HG03457 (cell line): ENCODE measurements around the gene TMEM190.

Experiments
- ATAC-seq: cut with Tn5 transposase; IDR thresholded peaks from one replicate; pipeline ENCODE4 v1.9.1; 2021; ENCODE audit warnings: moderate number of reproducible peaks; ENCODE audit not compliant: unreplicated experiment

The TMEM190 gene

DNA sequence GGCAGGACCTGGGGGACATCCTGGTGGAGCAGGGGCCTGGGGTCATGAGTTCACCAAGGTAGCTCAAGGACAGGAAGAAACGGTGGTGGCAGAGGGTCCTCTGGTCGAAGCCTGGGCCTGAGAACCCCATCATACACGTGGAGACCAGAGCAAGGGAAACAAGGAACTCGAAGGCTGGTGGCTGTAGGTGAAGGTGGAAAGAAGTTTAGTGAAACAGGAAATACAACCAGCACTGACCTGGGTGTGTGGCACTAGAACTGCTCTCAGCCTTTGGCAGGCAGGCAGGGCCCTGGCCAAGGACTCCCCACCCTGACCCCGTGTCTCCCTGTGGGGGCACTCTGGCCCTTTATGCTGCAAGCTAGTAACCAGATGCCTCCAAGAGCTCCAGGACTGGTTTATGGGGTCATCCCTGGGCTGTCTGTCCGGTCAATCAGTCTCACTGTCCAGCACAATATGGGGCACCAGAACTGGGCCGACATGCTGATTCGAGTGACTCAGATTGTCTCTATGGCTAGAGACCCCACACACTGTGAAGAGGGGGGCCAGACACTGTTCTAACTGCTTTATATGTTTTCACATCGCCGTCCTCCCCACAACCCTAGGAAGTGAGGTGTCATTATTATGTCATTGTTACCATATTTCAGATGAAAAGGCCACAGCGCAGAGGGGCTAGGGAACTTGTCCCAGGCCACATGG is 25.9 kb upstream of the TMEM190 start:
- ATAC-seq = no peak

DNA sequence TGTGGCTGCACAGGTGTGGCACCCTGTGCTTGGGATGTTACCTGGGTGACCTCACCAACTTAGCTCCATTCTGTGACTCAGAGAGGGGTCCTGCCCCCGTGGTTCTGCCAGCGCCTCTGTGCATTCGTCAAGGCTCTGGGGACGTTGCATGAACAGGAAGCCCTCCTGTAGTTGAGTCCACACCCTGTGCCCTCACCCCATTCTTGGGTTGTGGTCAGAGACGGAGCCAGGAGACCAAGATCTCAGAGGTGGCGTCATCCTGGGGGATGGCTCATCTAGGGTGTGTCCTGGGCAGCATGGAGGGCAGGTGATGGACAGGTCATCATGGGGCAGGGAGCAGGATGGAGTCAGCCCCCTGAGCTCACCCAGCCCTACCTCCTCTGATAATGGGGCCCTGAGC is 24.6 kb upstream of the TMEM190 start:
- ATAC-seq = no peak

DNA sequence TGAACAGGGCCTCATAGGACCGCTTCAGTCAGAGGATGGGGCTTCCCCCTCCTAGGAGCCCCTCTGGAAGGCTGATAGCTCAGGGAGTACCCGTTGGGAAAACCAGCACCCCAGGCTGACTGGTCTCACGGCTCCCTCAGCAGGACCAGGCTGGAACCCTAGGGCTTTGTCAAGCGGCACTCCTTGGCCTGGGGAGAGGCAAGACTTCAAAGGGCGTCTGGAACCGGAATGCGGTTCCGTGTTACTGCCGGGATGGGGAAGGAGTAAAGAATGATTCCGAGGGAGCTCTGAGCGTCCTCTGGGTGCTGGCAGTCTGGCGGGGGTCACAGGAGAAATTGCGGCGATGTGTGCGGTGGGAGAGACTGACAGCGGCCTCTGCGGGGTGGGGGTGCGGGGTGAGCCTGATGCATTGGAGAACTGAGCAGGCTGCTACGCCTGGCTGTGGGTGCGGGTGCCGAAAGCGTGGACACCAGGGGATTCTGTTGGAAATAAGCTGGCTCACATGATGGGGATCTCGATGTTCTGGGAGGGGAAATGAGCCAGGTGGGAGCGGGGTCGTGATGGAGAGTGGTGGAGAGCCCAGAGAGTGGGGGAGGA is 24.0 kb upstream of the TMEM190 start:
- no peak for ATAC-seq

DNA sequence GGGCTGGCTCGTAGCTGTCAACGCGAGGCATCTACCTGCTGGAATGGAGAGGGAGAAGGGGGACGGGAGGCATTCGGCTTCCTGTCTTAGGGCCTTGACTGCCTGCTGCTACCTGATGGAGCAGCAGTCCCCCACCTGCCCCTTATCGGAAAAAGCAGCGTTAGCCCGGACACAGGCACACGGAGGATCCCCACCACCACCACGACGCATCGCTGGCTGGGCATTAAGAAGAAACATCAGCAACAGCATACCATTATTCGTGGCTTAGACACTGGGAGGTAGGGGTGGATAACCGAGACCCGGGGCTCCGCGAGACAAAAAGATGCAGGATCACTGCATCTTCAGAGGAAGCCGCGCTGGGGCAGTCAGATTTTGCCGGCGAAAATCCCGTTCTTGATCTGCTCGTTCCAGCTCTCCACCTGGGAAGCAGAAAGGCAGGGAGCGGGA is 23.2 kb upstream of the TMEM190 start:
- no peak for ATAC-seq

DNA sequence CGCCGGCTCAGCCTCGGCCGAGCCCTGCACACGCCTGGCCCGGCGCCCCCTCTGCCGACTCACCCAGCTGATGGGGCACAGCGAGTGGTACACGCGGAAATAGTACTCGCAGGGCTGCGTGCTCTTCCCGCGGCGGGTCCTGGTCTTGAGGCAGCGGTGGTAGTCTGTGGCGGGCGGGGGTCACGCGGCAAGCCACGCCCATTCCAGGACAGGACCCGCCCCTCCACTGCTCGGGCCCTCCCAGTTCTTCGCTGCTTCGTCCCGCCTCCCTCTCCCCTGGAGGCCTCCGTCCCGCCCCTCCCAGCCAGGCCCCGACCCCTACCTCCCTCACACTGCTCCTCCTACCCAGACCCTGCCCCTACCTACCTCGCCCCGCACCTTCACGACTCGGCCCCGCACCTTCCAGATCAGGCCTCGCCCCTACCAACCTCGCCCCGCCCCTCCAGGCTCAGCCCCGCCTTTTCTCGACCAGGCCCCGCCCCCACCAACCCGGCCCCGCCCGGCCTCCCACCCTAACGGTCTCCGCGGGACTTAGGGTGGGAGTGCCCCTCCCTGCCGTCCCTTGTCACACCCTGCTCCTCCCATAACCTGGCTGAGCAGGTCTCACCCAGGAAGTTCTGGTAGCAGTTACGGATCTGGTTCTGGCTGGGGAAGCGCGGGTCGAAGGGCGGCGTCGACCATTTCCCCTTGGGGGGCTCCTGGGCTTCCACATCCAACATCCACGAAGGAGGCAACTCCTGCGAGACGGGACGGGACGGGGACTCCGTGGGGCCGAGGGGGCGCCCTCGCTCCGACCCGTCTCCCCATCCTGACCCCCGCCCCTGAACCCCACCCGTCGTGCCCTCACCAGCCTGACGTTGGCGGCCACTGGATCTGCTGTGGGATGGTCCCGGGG is 22.6 kb upstream of the TMEM190 start:
- ATAC-seq = no peak

DNA sequence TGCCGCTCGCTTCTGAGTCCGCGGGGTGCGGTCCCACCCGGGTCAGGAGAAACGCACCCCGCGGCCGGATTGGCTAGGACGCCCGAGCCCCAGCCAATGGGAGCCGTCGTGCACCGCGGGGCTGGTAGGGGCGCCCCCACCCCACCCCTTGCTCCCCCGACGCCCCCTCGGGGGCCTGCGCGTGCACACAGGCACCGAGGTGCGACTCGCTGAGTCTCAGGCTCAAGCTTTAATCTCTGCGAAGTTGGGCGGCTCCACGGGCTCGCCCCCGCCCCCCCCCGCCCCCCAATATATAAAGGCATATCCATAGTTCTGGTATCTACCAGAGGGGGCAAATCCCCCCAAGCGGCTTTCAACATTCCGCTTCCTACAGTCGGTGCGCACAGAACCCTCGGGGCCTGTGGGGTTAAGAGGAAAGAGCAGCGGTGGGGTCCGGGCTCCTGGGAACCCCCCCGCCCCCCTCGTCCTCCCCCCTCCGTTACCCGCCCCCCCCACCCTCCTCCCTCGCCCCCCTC is 21.9 kb upstream of the TMEM190 start, which contains the start of gene COX6B2:
TSS of gene COX6B2 (minus strand) at position 22 of the 515 bp plus-strand sequence. CDS start 198 bp downstream, outside the sequence.
- no peak for ATAC-seq

DNA sequence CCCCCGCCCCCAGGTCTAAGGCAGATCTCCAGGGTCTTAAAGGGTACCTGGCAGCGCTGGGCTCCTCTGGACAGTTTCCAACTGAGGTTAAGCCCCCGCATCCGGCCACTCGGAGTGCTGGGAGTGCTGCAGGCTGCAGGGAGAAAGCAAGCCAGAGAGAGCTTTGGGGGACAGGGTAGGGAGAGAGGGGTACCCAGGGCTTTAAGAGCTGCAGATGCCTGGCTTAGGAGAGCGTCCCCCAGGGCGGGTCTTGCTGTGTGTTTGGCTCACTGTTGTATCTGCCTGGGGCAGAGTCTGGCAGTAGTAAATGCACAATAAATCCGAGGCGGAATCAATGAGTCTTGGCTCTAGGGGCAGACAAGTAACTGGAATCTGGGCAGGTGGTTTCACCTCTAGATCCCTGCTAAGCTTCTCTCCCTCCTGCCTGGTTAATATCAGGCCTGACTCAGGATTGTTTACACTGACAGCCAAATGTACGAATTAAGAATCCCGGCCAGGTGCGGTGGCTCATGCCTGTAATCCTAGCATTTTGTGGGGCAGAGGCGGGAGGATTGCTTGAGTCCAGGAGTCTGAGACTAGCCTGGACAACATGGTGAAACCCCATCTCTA is 21.3 kb upstream of the TMEM190 start:
- ATAC-seq = no peak

DNA sequence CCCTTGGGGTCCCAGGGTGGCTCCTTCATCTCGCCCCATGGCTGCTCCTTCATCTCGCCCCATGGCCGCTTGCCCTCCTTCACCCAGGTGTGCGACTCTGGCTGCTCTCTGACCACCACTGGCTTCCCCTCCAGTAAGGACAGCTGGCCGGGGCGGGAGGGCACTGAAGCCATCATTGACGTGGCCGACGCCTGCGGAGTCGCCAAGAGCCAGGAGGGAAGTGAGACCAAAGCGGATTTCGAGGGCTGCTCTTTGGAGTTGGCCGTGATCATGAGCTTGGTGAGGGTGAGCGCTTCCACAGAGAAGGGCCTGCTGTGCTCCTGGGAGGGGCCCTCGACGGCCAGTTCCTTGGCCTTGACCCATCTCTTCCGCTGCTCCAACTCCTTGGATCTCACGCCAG is 18.1 kb upstream of the TMEM190 start:
- ATAC-seq = no peak

DNA sequence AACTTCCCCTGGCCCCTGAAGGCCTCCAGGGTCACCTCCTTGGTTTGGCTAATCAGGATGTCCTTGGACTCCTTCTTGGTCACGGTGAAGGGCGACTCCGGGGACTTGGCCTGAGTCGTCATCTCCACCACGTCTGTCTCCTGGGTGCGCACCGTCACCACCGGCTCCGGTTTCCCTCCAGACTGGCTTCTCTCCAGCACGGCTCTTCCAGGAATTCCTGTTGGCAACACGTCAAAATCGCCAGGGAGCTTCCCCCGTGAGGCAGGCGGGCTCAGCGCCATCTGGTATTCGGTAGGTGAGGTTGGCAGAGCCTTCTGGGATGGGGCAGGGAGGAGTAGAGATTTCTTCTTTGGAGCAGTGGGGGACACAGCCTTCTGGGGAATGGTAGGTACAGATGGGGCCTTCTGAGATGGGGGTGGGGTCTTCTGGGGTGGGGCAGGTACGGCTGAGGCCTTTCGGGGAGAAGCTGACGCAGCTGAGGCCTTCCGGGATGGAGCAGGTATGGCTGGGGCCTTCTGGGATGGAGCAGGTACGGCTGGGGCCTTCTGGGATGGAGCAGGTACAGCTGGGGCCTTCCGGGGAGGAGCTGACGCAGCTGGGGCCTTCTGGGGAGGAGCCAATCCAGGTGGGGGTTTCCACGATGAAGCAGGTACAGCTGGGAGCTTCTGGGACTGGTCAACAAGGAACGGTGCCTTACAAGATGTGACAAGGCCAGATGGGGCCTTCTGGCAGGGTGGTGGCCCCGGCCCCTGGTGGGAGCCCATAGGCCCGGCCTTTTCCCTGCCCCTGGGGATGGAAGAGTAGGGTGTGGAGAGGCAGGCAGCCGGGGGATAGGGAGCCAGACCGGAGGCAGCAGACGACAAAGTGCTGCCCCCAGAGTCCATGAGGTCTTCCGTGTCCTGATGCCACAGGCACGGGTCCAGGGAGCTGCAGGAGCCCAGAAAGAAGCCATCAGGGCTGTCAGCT is 17.4 kb upstream of the TMEM190 start:
- ATAC-seq = no peak

DNA sequence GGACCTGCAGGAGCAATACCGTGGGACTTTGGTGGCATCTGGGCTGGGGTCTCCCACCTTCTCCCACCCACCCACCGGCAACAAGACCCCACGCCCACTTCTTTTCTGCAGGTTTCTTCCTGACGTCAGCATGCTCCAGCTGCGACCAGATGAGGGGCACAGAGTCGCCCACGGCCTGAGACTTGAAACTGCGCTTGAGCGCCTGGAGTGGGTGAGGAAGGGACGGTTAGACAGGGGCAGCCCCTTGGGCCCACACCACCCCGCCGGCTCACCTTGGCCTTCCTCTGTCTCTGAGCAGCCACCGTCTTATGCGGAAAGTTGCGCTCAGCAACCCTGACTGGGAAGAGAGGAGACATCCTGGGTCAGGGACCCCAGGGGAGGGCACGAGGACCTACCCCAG is 15.7 kb upstream of the TMEM190 start:
- ATAC-seq = no peak

DNA sequence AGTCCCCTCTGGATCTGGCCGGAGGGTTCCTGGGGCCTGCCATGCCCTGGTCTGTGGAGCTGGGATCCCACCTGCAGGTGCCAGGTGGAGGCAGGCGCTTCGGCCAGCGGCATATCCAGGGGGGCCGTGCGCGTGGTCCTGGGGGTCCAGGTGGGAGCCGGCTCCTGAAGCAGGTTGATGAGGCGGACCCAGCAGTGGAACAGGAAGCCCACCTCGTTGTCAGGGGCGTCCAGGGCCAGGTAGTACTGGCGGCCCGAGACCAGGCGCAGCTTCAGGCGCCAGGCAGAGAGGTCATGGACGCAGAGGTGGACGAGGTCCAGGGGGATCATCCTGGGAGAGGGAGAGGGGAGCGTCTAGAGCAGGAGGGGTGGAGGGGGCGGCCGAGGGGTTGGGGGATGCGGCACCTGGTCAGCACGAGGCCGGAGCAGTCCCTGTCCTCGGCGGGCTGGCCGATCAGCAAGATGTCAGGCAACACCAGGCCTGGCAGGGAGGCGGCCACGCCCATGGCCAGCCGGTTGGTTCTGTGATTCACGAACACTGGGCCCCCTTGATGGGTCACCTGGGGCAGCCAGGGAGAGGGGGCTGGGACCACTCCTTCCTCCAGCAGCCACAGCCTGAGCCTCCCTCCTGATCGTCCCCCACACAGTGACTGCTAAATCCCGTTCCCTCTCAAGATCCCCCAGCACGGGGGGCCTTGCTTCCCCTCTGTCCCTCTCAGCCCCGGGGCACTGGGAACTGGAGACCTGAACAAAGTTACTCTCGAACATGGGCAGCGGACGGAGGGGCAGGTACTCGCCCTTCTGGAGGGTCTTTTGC is 14.2 kb upstream of the TMEM190 start:
- no peak for ATAC-seq

DNA sequence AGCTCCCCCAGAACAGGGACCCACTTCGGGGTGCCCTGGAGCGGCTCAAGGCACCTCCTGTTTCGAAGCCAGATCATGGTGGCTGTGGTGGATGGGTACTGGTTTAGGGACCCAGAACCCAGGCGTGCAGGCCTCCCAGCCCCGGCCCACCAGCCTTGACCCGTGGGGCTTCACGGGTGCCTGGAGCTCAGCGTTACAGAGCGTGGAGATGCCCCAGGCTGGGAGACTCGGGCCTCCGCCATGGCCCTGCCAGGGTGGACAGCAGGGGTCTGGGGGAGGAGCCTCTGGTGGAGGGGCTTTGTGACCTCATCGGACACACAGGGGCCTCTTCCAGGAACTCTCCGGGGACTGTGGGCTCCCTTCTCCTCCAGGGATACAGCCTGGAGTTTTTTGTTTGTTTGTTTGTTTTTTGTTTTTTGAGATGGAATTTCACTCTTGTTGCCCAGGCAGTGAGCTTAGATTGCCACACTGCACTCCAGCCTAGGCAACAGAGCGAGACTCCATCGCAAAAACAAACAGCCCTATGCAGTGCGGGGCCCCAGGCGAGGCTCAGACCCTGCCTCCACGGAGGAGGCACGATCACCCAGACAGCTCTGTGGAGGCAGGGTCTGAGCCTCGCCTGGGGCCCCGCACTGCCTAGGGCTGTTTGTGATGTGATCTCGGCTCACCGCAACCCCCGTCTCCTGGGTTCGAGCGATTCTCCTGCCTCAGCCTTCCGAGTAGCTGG is 13.5 kb upstream of the TMEM190 start, which contains the start of gene GARIN5B:
TSS of gene GARIN5B (minus strand) at position 271 of the 727 bp plus-strand sequence. CDS start at position 77, 194 bp downstream.
- no peak for ATAC-seq

DNA sequence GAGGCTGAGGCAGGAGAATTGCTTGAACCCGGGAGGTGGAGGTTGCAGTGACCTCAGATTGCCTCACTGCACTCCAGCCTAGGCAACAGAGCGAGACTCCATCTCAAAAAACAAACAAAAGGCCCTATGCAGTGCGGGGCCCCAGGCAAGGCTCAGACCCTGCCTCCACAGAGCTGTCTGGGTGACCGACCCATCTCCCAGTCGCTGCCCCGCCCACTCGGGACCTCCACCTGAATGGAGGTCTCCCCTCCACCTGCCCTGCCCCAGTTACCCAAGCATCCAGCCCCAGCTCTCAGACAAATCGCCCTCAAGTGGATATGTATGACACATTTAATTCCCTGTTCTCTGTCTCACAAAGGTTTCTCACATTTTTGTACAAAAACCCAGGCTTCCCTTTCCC is 11.4 kb upstream of the TMEM190 start:
- ATAC-seq = no peak

DNA sequence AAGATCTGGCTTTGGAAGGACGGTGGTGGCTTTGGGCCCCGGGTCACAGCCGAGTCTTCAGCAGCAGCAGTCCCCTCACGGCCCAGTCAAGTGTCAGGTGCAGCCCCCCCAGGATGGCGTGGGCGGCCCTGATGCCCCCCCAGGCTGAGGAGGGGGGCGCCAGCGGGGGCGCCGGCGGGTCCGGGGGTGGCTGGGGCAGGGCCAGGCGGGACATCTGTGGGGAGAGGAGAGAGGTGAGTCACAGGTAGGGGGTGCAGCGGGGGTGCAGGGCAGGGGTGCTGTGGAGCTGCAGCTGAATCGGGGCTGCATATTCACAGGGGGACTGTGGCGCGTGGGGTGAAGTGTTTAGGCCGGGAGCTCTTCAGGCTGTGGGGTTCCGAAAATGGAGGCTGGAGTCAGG is 10.7 kb upstream of the TMEM190 start:
- no peak for ATAC-seq

DNA sequence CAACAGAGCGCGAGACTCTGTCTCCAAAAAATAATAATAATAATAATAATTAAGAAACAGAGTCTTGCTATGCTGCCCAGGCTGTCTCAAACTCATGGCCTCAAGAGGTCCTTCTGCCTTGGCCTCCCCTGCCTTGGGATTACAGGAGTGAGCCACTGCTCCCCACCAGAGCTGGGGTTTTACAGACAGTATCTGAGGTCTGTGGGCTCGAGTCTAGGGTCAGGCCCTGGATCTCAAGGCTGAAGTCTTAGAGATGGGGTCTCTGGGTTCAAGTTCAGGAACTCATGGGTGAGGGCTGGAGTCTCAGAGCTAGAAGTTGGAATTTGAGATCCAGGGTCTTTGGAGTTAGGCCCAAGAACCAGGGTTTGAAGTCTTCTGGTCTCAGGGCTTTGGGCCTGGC is 9.8 kb upstream of the TMEM190 start:
- no peak for ATAC-seq

DNA sequence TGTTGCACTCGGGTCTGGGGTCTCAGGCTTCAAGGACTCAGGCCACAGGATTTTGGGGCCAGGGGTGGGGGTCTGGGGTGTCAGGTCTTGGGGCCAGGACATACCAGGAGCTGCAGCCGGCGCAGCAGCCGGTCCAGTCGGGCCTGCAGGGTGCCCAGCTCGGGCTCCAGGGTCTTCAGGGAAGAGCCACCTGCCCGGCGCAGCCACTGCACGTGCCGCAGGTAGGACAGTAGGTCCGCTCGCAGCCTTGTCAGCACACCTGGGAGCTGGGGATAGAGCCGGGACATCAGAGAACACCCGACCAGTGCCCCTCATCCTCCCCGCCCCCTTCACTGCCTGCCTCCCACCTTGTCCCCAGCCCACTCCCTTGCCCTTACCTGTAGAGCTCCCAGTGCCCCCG is 8.5 kb upstream of the TMEM190 start:
- no peak for ATAC-seq

DNA sequence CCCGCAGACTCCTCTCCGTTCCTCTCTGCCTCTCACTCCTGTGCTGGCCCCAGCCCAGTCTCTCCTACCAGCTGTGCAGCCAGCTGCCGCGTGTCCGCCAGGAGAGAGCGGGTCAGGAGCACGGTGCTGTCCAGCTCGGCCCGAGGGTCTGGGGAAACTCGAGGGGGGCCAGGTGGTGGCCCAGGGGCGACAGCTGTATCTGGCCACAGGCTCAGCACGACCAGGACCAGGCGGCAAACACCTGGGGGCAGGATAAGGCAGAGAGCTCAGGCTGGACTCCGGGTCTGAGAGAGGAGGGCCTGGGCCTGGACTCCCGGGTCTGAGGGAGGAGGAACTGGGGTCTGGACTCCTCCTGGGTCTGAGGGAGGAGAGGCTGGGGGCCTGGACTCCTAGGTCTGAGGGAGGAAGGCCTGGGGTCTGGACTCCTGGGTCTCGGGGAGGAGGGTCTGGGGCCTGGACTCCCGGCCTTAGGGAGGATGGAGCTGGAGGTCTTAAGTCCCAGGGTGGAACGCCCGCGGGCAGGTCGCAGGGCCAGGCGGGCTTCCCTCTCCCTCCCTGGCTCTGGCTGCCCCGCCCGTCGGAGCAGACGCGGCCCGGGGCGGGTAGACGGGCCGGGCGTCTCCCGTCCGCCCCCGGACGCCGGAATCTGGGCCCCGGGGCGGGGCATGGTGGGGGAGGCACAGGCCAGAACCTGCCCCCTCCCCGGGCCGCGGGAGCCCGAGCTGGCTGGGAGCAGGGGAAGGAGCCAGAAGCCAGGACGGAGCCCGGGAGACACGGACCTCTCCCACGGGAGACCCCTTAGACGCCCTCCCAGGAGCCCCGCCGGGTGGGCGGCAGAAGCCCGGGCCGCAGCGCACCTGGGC is 7.7 kb upstream of the TMEM190 start:
- ATAC-seq = no peak
